Fibroblast of gingiva (primary cell): ENCODE results near the gene NEDD9.
A peak's percentile ranks its signal among the peaks of the same experiment; 100 is the strongest.

Experiments used
- DNase-seq: peaks from one replicate; pipeline ENCODE4 v3.0.0-alpha.2; 2011; ENCODE audit warnings: low read depth

The NEDD9 gene

GRCh38 chr6:11201015-11201414 is 31.5 kb downstream of the NEDD9 start:
- DNase-seq, result no peak

- no peak for DNase-seq
These were observed 32.1 kb downstream of the NEDD9 start for GRCh38 chr6:11200356-11200755.

GRCh38 chr6:11198663-11199603 is 33.5 kb downstream of the NEDD9 start:
- DNase-seq, result peak; percentile 36

DNA sequence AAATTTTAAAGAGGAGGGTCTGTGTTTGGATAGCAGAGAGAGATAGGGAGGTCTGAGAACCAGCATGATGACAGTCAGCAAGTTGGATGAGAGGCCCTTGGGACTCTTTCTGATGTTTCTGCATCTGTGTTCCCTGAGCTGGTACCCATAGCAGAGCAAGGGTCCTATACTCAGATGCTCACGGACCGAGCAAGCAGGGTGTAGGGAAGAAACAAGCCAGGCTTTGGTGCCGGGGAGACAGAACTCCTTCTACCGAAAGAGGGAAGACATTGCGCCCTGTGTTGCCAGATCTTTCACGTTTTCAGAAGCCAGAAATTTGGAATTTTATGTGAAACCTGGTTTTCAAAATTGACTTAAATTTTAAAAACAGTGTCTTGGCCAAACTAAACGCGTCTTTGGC is 34.6 kb downstream of the NEDD9 start:
- no peak for DNase-seq

DNA sequence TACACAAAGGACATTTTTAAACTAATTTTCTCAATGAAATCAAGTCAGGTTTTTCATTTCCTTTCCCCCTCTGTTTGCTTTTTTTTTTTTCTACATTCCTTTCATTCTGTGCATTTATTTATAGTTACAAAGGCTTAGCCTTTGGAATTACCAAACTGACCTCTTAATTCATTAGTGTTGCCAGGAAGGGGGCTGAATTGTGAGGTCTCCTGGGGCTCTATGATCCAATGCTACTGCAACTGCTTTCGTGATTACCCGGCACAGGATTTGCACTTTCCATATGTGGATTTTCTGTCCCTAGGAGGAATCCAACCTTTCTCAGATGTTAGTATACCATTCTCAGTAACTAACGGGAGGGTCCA is 35.3 kb downstream of the NEDD9 start:
- peak; percentile 97 for DNase-seq

- DNase-seq, result peak; percentile 91
These were observed 35.8 kb downstream of the NEDD9 start for GRCh38 chr6:11196511-11197174.

GRCh38 chr6:11194356-11195218 is 37.9 kb downstream of the NEDD9 start:
- DNase-seq, result peak; percentile 60

GRCh38 chr6:11193434-11193833 is 39.0 kb downstream of the NEDD9 start:
- no peak for DNase-seq

- no peak for DNase-seq
These were observed 40.3 kb downstream of the NEDD9 start for GRCh38 chr6:11192167-11192566.

DNA sequence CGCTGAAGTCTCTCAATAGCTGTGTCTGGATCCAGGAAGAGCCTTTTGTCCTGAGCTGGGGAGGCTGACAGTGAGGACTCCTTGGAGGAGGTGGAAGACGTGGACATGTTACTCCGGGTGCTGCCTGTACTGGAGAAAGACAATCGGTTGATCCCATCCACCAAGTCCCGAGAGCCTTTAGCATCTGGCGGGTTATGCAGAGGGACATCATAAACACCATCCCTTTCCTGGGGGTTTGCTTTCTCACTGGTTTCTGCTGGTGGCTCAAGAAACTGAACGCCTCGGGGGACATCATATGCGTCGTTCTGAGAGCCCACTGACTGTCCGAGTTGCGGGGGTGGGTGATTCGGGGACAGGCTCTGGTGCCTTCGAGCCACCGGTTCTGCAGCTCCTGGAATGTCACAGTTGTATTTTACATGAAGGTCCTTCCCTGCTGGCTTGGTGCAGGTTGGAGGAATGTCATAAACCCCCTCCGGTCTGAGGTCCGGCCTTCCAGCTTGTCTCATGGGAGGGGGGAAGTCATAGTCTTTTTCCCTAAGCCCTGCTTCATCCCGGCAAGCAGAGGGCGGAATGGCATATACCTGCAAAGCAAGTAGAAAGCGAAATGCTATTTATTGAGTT is 41.7 kb downstream of the NEDD9 start:
- no peak for DNase-seq

- DNase-seq, result no peak
These were observed 42.4 kb downstream of the NEDD9 start for GRCh38 chr6:11189865-11190624.

- no peak for DNase-seq
These were observed 44.1 kb downstream of the NEDD9 start for GRCh38 chr6:11188161-11188915.

DNA sequence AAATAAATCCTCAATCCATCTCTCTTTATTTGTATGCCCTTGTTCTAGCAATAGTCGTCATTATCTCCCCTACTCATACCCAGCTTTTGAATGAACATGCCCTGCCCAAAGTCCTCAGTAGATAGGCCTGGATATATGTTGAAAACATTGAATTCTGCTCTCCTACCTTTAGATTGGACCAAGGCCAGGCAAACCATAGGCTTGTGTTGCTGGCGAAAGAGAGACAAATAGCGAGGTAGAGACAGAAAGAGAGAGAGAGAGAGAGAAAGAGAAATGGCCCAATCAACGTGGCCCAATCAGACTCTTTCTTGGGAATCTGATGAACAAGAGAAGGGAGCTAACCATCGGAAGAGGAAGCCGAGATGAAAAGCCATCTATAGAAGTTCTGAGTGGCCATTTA is 45.2 kb downstream of the NEDD9 start:
- DNase-seq, result no peak

- DNase-seq, result no peak
These were observed 47.1 kb downstream of the NEDD9 start for GRCh38 chr6:11185204-11185842.

- DNase-seq, result no peak
These were observed 48.6 kb downstream of the NEDD9 start for GRCh38 chr6:11183761-11184362.

- DNase-seq, result no peak
These were observed 50.9 kb downstream of the NEDD9 start for GRCh38 chr6:11181478-11182136.

GRCh38 chr6:11179419-11180202 is 52.9 kb downstream of the NEDD9 start:
- DNase-seq, result no peak

DNA sequence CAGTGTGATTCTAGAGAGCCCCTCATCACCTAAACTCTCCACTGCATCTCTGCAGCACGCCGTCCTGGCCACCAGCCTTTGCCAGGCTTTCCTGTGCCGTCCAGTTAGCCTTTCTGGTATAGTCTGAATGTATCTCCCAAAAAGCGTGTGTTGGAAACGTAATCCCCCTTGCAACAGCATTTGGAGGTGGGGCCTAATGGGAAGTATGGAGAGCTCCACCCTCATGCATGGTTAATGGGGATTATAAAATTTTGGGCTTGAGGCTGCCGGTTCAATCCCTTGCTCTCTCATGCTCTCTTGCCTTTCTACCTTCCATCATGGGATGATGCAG is 53.4 kb downstream of the NEDD9 start:
- DNase-seq, result no peak
